Keratinocyte (primary cell): ENCODE data around the gene GSTCD.

Experiments
- CTCF ChIP-seq, 3 experiments: IDR thresholded peaks in 1 of 3; conservative IDR thresholded peaks in 1 of 3; optimal IDR thresholded peaks in 1 of 3; 2 replicates in 2 of 3; 3 replicates in 1 of 3; pipeline versions ENCODE3 to v1.5.1; 2011; ENCODE audit warnings: low read length in 3 of 3, mild to moderate bottlenecking in 3 of 3, moderate library complexity in 2 of 3, control low read depth in 1 of 3, inconsistent platforms in 1 of 3; ENCODE audit not compliant: insufficient read depth in 2 of 3; ENCODE audit errors: extremely low read depth in 1 of 3
- EZH2 ChIP-seq: IDR thresholded peaks from one replicate; pipeline ENCODE4 v1.6.1; 2012; ENCODE audit warnings: inconsistent platforms, mild to moderate bottlenecking, low read length, moderate library complexity

- TF ChIP-seq CTCF (optimal IDR thresholded peaks at IDR 0.05 in 1 of 3, IDR thresholded peaks at IDR 0.05 in 1 of 3, conservative IDR thresholded peaks at IDR 0.05 in 1 of 3; ENCODE audit: extremely low read depth in 1 of 3, insufficient read depth in 2 of 3, low read length in 3 of 3) (no peak), EZH2 (no peak)
Observed at GRCh38 chr4:105837037-105837436, 128.5 kb downstream of the GSTCD start.
